Fibroblast of mammary gland (primary cell): ENCODE measurements around the gene ITPKC.
"Not testable (repeated sequence)": the region's sequence is repeated elsewhere in the genome, so short reads cannot be mapped to it uniquely, and the experiment has no call there.

Source experiments
- DNase-seq: peaks from one replicate; pipeline ENCODE4 v3.0.0-alpha.2; 2010; ENCODE audit warnings: low read depth
- H3K4me3 ChIP-seq: 2 replicates; pipeline ENCODE4 v1.5.1; 2011; ENCODE audit warnings: low read depth, mild to moderate bottlenecking, low read length, moderate library complexity; ENCODE audit not compliant: control insufficient read depth
- CTCF ChIP-seq: conservative IDR thresholded peaks from 2 replicates; pipeline ENCODE4 v1.5.1; 2011; ENCODE audit warnings: low read depth, low read length, inconsistent platforms; ENCODE audit not compliant: control insufficient read depth, insufficient read depth

The ITPKC gene

GRCh38 chr19:40721140-40721486 is 4.2 kb downstream of the ITPKC start:
- peak overlapping the region; percentile 91 for H3K4me3 ChIP-seq
- DNase-seq: peak; percentile 13
- TF ChIP-seq CTCF: no peak

- TF ChIP-seq CTCF: no peak
- peak; percentile 74 for DNase-seq
- peak overlapping the region; percentile 11 for H3K4me3 ChIP-seq
These were observed 5.2 kb downstream of the ITPKC start for GRCh38 chr19:40721936-40722661.

GRCh38 chr19:40723661-40724254 is 6.8 kb downstream of the ITPKC start:
- no peak overlapping the region for H3K4me3 ChIP-seq
- DNase-seq: no peak
- TF ChIP-seq CTCF: no peak

GRCh38 chr19:40724315-40724714 is 7.4 kb downstream of the ITPKC start:
- no peak overlapping the region for H3K4me3 ChIP-seq
- no peak for TF ChIP-seq CTCF
- DNase-seq: no peak

GRCh38 chr19:40724855-40725254 is 7.9 kb downstream of the ITPKC start:
- no peak for TF ChIP-seq CTCF
- no peak for DNase-seq
- no peak overlapping the region for H3K4me3 ChIP-seq

GRCh38 chr19:40726279-40726678 is 9.4 kb downstream of the ITPKC start:
- DNase-seq: no peak
- H3K4me3 ChIP-seq: no peak overlapping the region
- TF ChIP-seq CTCF: no peak

GRCh38 chr19:40730065-40730464 is 13.2 kb downstream of the ITPKC start:
- DNase-seq, H3K4me3 ChIP-seq: not testable (repeated sequence)

- DNase-seq, H3K4me3 ChIP-seq: not testable (repeated sequence)
These were observed 15.4 kb downstream of the ITPKC start for GRCh38 chr19:40732304-40732703.
